SW480 (cell line): ENCODE results near the gene UNC13B.
"Not testable (repeated sequence)": the region's sequence is repeated elsewhere in the genome, so short reads cannot be mapped to it uniquely, and the experiment has no call there.

ENCODE experiments used
- DNase-seq: peaks from one replicate; pipeline ENCODE4 v3.0.0-alpha.2; 2016; ENCODE audit warnings: low spot score

Gene UNC13B

DNA sequence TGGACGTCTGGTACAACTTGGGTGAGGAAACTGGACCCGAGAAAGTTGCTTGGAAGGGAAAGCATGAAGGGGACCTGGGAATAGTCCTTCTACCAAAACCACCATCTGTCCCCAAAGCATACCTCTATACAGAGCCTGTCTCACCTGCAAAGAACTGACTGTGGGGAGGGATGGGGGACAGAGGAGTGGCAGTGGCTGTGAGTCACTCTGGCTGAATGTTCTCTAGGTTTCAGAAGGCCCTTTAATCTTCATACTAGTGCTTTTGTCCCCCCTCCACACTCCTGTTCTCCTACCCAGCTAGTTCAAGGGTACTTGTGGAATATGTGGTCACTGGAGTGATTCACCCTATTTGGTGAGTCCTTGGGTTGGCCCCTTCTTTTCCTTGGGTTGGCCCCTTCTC lies 218.8 kb downstream of the UNC13B start:
- peak; percentile 28 for DNase-seq

DNA sequence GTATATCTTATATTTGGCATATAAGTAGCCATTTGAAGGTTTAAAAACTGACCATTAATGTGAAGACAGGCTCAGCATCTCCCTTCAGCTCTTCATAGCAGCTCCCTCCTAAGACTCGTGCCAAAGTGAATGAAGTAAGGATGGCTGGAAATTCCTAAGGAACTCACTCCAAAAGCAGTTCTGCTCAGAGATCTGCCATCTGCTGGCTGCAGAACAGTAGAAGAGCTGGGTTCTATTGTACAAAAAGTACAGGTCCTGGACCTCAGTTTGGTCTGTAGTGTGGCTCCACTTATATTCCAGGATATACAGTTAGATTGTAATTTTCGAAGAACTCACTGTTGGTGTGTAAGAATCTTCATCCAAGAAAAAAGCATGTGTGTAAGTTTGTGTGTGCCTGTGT lies 223.2 kb downstream of the UNC13B start:
- no peak for DNase-seq

DNA sequence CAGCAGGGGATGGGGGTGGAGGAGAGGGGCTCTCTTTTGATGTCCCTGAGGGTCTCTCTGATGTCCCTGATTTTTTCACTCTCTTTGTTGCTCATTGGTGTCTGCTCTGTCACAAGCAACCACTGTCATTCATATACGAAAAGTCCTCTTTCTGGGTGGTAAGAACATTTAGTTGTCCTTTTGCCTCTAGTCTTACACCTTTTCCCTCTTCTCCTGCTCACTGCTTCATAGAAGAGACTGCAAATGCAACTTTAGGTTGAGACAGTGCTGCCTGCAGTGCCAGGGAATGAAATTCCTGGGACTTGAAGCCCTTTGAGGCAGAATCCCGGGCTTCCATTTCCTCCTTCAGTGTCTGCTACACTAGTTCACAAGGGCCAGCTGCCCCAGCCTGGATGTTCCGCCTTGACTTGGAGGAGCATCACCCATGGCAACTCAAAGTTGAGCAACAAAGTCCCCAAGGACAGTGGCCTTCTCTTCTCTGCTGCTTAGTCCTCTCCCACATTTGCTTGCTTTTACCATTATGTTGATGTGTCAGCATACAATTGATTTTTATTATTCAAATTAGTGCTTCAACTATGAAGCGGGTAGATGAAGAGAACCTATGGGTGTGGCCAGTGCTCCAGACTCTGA lies 233.4 kb downstream of the UNC13B start:
- DNase-seq, result no peak

DNA sequence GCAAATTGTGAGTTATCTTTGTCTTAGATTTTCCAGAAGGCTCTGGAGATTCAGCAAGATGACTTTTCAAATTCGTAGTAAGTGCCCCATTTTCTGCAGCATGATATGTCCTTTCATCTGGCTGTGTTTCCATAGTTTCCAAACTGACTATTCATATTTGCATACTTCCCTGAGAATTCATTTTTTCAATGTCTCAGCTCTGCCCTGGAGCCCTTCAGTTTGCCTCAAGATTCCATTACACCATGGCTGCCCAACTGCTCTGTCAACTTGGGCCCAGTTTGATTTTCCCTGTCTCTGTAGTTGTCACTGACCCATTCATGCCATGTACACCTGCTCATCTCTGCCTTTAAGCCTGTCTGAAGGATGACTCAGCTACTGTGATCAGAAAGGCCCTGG lies 233.9 kb downstream of the UNC13B start:
- DNase-seq, result no peak

DNA sequence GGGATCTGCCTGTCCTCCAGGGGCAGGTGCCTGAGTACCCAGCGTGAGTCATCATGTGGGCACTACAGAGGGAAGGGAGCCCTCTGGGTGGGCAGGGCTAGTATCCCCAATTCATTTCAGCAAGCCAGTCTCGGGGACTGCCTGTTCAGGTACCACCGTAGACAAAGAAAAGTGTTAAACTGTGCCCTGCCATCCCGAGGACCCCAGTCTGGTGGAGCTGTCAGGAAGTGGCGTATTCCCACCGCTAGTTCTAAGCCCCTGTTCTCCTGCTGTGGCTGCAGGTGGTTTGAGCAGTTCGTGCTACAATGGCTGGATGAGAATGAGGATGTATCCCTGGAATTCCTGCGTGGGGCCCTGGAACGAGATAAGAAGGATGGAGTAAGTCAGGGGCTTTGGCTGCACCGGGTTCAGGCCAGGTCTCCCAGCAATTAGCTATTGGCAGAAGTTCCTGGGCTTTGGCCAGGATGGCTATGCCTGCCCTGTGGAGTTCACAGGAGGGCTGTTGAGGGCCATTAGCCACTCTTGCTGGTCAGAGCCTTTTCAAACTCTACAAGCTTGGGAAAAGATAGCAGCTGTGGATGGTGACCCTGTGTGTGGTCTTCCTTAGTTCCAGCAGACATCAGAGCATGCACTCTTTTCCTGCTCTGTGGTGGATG lies 234.9 kb downstream of the UNC13B start:
- DNase-seq, result no peak

DNA sequence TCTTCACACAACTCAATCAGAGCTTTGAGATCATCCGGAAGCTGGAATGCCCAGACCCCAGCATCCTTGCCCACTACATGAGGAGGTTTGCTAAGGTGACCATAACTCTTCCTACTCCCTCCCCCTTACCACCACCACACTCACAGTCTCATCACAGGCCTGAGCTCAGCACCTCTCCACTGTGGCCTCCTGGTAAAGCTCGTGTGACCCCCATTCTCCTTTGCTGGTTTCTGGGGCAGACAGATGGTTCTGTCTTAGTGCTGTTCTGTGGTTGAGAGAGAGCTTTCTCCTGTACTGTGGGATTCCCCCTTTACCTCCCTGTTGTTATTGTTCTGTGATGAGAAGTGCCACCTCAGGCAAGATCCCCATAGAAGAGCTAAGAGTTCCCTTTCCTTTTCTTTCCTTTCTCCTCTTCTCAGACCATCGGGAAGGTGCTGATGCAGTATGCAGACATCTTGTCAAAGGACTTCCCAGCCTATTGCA lies 235.4 kb downstream of the UNC13B start:
- DNase-seq, result no peak

DNA sequence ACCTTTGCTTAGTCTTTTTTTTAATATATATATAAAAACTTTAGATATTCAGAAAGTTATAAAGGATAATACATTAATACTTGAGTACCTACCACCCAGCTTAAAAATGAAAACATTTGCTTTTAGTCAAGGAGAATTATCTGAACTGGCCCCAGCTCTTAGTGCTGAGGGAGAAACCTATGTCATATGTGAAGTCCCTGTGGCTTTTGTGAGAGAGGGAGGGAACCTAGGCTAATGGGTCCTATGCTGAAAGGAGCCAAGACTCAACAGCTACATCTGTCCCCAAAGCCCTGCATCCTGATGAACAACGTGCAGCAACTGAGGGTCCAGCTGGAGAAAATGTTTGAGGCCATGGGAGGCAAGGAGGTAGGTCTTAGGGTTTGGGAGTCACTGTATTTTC lies 236.1 kb downstream of the UNC13B start:
- DNase-seq, result no peak

DNA sequence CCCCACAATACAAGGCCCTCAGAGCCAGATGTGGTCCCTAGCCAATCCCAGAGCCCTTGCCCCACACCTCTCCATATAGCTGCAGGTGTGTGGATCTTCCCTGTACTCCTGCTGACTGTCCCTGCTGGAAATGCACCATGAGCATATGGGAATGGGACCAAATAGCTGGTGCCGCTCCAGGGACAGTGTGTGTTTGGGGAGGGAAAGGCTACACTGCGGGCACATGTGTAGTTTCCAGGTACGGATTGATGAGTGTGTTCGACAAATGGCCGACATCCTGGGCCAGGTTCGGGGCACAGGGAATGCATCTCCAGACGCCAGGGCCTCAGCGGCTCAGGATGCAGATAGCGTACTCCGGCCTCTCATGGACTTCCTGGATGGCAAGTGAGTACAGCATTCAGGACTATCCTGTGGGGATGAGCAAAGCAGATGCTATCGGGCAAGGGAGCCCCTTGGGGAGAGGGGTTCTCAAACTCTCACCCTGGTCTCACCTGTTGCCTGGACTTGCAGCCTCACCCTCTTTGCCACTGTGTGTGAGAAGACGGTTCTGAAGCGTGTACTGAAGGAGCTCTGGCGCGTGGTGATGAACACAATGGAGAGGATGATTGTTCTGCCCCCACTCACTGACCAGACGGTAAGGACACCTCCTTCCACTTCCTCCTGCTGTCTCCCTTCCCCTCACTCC lies 237.0 kb downstream of the UNC13B start:
- DNase-seq, result no peak

DNA sequence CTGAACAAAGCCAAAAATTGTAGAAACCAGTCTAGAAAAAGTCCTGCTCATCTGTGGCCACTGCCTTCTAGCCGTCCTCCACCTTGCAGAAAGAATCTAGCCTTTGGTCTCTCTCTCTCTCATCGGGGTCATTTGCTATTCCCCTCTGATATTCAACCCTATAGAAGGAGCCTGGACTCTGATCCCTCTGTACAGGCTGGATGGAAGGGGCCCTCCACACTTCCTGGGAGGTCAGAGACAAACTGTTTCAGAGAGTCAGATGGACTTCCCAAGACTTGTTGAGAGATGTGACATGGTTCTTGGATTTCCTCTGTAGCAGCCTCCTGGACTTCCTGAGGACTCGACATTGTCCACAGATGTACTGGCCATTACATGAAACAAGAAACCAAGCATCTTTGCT lies 243.1 kb downstream of the UNC13B start:
- no peak for DNase-seq

DNA sequence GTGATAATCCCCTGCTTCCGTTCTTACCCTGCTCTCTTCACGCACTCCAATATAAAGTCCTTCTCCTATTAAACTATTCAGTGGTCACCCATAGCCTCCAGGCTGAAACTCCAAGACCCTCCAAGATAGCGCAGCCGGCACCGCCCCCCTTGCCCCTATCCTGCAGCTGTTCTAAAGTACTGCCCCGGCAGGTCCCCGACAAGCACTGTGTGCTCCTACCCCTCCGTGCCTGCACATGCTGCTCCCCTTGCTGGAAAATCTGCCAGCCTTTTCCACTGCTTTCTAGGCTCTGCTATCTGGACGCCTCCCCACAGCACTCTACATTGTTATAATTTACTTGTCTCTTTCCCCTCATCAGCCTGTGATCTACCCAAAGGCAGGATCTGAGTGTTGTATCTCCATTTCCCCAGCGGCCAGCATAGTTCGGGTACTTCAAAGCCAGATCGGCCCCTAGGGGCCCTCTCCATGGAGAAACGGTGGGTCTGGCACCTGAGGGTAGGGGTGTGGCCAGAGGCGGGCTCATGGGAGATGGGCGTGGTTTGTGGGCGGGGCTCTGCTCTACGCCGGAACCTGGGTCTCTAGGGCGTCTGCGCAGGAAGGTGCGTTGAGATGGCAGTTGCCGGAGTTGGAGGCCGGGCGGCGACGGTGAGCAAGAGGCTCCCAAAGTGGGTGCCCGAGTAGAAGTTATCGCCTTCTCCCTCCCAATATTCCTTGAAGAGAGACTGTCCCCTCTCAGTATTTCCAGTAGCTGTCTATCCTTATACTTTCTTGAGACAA lies 244.6 kb downstream of the UNC13B start:
- no peak for DNase-seq

DNA sequence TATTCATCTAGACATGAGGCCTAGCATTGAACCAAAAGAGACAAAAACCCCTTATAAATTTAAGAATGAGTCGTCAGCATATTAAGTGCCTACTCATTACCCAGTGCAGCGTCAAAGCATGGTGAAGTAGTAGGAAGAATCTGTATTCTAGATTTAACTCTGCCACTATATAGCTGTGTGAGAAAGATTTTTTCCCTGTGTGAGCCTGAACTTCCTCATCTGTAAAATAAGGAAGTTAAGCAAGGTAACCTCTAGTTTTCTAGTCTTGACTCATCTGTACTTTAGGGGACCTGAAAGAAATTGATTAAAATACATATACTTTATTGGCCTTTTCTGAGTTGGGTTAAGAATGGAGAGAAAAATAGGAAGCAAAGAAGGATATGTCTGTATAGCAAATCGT lies 246.0 kb downstream of the UNC13B start:
- no peak for DNase-seq

DNA sequence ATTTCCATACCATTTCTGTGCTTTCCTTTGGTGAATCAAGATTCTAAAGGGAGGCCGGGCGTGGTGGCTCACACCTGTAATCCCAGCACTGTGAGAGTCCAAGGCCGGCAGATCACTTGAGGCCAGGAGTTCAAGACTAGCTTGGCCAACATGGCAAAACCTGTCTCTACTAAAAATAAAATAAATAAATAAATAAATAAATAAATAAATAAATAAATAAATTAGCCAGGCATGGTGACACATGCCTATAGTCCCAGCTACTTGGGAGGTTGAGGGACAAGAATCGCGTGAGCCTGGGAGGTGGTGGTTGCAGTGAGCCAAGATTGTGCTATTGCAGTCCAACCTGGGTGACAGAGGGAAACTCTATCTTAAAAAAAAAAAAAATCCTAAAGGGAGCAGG lies 247.6 kb downstream of the UNC13B start:
- not testable (repeated sequence) for DNase-seq

DNA sequence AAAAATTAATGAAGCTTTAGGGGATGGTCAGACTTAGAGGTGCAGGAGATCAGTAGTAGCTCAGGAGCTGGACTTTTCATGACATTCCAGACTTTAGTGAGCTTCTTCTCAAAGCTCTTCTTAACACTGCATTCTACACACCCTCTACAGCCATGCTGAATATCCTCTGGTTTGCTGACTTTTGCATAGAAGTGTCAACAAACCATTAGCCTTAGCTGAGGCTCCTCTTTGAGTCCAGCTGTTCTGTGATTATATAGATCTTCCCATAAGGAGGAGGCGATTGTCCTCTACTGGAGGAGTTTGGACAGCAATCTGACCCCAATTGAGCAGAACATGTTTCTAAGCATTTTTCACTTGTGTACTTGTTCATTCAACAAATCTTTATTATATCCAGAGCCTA lies 253.1 kb downstream of the UNC13B start:
- no peak for DNase-seq

DNA sequence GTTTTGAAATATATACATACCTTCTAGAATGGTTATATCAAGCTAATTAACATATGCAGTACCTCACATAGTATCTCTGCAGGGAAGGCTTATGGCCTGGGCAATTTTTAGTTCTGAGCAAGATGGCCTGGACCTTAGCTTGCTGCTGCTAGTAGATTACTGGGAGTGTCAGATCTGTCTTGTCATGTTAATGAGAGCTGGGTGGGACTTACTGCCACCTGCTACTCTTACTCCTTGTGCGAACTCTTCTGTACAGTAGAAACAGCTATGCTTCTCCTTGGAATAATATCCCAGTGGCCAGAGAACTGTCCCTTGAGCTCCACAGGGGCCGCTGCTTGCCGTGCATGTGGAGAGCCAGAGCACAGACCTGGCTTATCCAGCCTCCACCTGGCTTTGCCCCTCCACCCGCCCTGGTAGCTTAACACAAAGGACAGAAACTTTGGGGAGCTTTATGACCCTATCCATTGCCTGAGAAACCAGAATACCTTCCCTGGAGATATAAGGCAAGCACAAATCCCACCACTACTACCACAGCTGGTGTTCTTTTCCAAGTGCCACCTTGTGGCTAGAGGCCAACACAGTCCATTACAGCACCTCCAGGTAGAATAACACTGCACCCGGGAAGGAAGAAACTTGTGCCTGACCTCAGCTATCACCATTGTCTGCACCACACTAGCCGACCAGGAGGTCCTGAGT lies 253.7 kb downstream of the UNC13B start:
- DNase-seq, result peak; percentile 4

DNA sequence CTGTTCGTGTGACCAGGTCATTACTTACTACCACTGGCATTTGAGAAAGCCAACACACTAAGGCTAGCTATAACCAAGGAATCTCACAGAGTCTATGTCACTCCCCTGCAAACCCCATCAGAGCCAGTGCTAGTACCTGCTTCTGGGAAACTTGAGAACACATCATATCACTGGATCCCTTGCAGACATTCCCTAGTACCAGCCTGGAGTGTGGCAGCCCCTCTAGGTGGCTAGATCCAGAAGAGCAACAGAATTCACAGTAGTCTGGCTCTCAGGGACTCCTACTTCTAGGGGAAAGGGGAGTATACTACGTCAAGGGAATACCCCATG lies 254.3 kb downstream of the UNC13B start:
- DNase-seq, result no peak

DNA sequence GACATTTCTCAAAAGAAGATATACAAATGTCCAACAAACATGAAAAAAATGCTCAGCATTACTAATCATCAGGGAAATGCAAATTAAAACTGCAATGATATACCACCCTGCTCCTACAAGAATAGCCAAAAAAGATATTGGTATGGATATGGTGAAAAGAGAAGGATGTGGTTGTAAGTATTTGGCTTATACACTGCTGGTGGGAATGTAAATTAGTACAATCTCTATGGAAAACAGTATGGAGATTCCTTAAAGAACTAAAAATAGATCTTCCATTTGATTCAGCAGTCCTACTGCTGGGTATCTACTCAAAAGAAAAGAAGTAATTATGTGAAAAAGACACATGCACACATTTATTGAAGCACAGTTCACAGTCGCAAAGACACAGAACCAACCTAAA lies 260.5 kb downstream of the UNC13B start:
- DNase-seq, result no peak

DNA sequence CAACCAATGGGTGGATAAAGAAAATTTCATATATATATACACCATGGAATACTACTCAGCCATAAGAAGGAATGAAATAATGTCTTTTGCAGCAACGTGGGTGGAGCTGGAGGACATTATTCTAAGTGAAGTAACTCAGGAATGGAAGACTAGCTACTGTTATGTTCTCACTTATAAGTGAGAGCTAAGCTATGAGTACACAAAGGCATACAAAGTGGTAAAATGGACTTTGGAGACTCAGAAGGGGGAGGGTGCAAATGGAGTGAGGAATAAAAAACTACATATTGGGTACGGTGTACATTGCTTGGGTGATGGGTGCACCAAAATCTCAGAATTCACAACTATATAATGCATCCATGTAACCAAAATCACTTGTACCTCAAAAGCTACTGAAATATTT lies 260.9 kb downstream of the UNC13B start:
- DNase-seq, result no peak

DNA sequence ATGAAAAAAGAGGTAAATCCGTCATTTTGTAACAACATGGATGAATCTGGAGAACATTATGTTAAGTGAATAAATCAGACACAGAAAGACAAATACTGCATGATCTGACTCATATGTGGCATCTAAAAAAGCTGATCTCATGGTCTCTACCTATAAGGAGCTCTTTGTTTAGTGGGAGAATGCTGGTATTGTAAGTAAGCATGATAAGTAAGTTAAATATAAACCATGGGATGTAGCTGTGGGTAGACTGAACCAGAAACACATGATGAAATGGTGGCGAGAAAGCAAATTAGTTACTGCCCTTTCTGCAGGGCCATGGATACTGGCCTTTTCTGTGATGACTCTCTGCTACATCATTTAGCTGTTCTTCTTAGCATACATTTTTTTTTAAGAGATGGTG lies 261.7 kb downstream of the UNC13B start:
- DNase-seq, result peak; percentile 77

DNA sequence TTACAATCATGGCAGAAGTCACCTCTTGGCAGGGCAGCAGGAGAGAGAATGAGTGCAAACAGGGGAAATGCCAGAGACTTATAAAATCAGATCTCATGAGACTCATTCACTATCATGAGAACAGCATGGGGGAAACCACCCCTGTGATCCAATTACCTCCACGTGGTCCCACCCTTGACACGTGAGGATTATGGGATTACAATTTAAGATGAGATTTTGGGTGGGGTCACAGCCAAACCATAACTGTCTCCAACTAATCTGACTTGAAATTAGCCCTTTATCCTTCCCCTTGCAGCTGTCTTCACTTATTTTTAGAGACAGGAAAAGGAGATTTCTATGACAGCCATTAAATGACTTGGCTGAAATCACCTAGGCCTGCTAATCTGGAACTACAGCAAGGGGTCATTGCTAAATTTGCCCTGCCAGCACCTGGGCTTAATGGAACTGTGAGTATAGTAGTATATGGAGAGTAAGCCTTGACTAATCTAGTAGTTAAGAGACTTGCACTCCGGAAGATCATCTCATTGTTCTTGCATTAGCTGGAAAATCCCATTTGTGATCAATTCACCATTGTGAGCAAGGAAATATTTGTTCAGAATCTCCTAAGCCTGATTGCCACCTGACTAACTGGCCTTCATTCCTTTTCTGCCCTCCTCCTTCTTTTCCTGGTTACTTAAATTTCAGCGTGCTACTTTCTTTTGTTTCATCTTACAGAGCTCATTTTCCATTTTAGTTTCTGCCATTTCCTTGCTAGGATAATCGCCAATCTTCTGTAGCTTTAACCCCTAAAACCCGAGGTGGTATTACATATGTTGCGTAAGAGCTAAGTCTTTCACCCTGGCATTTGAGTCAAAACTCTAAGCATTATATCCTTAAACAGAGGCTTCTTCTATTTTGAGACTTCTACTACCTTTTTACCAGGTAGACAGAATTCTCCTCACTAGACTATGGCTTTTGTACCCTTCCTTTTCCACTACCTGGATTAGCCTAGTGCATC lies 262.8 kb downstream of the UNC13B start:
- DNase-seq, result no peak

DNA sequence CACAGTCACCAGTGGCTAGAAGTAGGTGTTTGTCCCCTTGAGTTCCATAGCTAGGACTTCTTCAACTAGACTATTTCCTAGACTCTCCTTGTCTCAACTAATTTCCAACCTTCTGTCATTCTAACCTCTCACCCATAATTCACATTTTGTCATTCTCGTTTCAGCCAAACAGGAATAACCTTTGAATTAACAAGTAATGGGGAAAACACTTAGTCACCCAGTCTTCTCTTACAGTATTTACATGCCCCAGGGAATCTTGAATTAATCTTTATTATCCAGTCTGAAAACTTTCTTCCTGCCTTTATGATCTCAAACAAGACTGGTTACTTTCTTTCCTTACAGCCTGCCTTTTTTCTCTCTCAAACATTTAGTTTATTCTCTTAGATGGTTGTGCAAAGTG lies 264.8 kb downstream of the UNC13B start:
- no peak for DNase-seq

DNA sequence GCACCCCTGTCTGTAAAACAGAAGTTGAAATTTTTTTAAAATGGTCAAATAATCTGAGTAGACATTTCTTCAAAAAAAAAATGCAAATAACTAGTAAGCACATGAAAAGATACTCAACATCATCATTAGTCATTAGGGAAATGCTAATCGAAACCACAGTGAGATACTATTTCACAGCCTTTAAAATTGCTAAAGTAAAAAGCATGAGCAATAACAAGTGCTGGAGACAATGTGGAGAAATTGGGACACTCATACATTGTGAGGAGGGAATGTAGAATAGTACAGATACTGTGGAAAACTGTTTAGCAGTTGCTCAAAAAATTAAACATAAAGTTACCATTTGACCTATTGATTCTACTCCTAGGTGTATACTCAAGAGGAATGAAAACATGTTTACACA lies 269.7 kb downstream of the UNC13B start:
- DNase-seq, result no peak
